Gastrocnemius medialis (tissue), 4 donors: ENCODE measurements around the gene COA8. TPM values are rescaled to one million over a fixed set of nuclear protein-coding genes. Genes with fewer than 3 reads are reported as not detected.
A peak's percentile ranks its signal among the peaks of the same experiment; 100 is the strongest.

ENCODE experiments used
- ATAC-seq, 2 donors: fragments of 150-250 bp; one replicate each; pipeline ENCODE4 v1.9.1; 2016
- DNase-seq, 2 donors: peaks; one replicate each; pipeline ENCODE4 v3.0.0-alpha.2; 2019
- H3K27ac ChIP-seq, 4 donors: fragments of 200-600 bp; sonication (generic); 1 replicate in 1 of 4; 2 replicates in 3 of 4; pipeline ENCODE4 v1.5.1; 2016 to 2018; ENCODE audit warnings: mild to moderate bottlenecking in 2 of 4, moderate library complexity in 1 of 4
- H3K27me3 ChIP-seq, 3 donors: fragments of 200-600 bp; sonication (generic) in 2 of 3; 1 replicate in 1 of 3; 2 replicates in 2 of 3; pipeline versions ENCODE4 v1.5.1 to v1.6.0; 2016 to 2019; ENCODE audit warnings: mild to moderate bottlenecking in 1 of 3, moderate library complexity in 1 of 3
- H3K36me3 ChIP-seq, 2 donors: fragments of 200-600 bp; sonication (generic) in 1 of 2; one replicate each; pipeline ENCODE4 v1.5.1; 2017 to 2018
- H3K4me1 ChIP-seq, 2 donors: fragments of 200-600 bp; sonication (generic) in 1 of 2; one replicate each; pipeline ENCODE4 v1.5.1; 2016 to 2017; ENCODE audit warnings: mild to moderate bottlenecking in 2 of 2
- H3K4me3 ChIP-seq, 4 donors: fragments of 200-600 bp; sonication (generic) in 3 of 4; 1 replicate in 1 of 4; 2 replicates in 3 of 4; pipeline ENCODE4 v1.5.1; 2016 to 2019; ENCODE audit warnings: mild to moderate bottlenecking in 2 of 4
- H3K9me3 ChIP-seq, 3 donors: fragments of 200-600 bp; sonication (generic) in 2 of 3; 1 replicate in 1 of 3; 2 replicates in 2 of 3; pipeline ENCODE4 v1.5.1; 2016 to 2019
- POLR2A ChIP-seq, 2 donors: fragments of 450-650 bp; IDR thresholded peaks; one replicate each; pipeline ENCODE4 v1.6.1; 2017; ENCODE audit warnings: antibody characterized with exemption in 2 of 2, mild to moderate bottlenecking in 2 of 2, moderate library complexity in 2 of 2
- in situ Hi-C, 4 donors: fragments of 200-750 bp; cut with MboI; loops; one replicate each; pipeline versions ENCODE4 v1.15.0 to v1.8.0; 2017; ENCODE audit warnings: low sequenced_read_pairs in 4 of 4
- intact Hi-C: fragments of 100-400 bp; cut with DNase I; formaldehyde crosslinking; loops from one replicate; pipeline ENCODE4 v1.15.1; 2023; ENCODE audit warnings: low total_unique reads
- total RNA-seq, 4 donors: library from RNA; depleted of rRNA; stranded (reverse); fragments of >200 nt; gene quantifications; one replicate each; pipeline versions ENCODE4 v1.1.0 to v1.2.3, GENCODE V29; 2016
- TF ChIP-seq, protein P1 (sequence below), 5 experiments: fragments of 450-650 bp in 3 of 5; fragments of 200-600 bp in 2 of 5; sonication (generic) in 2 of 5; IDR thresholded peaks in 4 of 5; conservative IDR thresholded peaks in 1 of 5; 1 replicate in 4 of 5; 2 replicates in 1 of 5; pipeline ENCODE4 v1.5.1; 2016 to 2019; ENCODE audit warnings: antibody characterized with exemption in 5 of 5, mild to moderate bottlenecking in 3 of 5, moderate library complexity in 3 of 5

COA8 gene
- total RNA-seq, 4 donors from 2014 or later = 56.7 to 111 (median 71.7) TPM

DNA sequence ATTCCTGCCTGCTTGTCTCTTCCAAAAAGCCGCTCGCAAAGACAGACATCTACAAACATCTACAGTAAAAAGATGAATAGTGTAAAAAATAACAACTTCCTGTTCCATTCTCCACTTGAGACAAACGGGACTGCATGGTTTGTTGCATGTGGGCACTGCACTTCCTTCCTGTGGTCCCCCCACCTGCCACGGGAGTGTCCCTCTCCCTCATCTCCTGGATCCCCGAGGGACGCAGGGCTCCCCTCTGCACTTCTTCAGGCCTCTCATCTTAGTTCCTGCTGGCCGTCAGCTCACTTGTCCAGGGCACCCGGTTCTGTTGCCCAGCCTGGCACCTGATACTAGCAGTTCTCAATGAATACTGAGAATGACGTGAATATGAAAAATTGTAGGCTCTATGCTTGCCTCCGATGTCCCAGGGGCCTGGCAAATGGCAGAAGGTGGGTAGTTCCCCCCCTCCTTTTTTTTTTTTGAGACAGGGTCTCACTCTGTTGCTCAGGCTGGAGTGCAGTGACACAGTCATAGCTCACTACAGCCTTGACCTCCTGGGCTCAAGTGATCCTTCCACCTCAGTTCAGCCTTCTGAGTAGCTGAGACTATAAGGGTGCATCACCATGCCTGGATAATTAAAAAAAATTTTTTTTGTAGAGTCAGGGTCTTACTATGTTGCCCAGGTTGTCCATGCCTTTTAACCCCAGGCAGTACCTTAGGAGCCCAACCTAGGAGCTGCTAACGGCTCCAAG, 62.8 kb downstream of the COA8 start:
- TF ChIP-seq, protein P1, sequence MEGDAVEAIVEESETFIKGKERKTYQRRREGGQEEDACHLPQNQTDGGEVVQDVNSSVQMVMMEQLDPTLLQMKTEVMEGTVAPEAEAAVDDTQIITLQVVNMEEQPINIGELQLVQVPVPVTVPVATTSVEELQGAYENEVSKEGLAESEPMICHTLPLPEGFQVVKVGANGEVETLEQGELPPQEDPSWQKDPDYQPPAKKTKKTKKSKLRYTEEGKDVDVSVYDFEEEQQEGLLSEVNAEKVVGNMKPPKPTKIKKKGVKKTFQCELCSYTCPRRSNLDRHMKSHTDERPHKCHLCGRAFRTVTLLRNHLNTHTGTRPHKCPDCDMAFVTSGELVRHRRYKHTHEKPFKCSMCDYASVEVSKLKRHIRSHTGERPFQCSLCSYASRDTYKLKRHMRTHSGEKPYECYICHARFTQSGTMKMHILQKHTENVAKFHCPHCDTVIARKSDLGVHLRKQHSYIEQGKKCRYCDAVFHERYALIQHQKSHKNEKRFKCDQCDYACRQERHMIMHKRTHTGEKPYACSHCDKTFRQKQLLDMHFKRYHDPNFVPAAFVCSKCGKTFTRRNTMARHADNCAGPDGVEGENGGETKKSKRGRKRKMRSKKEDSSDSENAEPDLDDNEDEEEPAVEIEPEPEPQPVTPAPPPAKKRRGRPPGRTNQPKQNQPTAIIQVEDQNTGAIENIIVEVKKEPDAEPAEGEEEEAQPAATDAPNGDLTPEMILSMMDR (IDR thresholded peaks at IDR 0.05 in 4 of 5, conservative IDR thresholded peaks at IDR 0.05 in 1 of 5) = no peak
- TF ChIP-seq POLR2A (IDR thresholded peaks at IDR 0.05) = no peak
- Histone ChIP-seq H3K27me3 (no peaks in the 10 kb centered on the region), H3K4me1 (peaks cover 25 to 33% of the 10 kb centered on the region in 2 donors), H3K9me3 (no peaks in the 10 kb centered on the region), H3K4me3 (no peak overlapping the region), H3K27ac (peak overlapping the region; percentile 56 to 63 (median 60)), H3K36me3 (no peaks in the 10 kb centered on the region)
- intact Hi-C loops = loop anchor here (5.0 kb wide), 1 partner anchor 238 kb away; the partner anchor contains the start of gene MARK3
- in situ Hi-C loops = no loop called here
- ATAC-seq (no peak), DNase-seq (no peak)

DNA sequence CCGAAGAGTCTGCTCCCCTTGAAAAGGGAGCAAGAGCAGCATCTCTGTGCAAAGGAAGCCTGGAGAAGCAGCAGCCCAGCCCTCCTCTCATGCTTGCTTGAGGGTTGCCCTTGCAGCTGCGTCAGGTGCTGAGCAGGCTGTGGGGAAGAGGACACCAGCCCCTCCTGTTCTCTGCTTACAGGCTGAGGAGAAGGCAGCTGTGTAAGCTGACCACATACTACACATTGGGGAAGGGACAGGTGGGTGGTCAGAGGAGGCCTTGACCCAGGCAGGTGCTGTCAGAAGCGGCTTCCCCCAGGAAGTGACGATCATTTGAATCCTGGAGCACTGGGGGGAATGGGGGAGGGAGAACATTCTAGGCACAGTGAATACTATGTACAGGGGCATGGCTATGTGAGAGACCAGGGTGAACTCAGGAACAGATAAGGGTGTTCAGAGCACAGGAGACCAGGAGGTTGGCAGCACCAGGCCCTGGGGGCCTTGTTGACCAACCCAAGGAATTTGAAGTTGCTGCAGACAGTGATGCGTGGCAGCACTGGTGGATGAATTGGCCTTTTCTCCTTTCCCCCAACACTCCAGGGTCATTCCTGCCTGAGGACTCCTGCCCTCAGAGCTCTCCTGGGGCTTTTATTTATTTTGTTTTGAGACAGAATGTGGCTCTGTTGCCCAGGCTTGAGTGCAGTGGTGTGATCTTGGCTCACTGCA, 63.5 kb downstream of the COA8 start:
- no peak for ATAC-seq
- no peaks in the 10 kb centered on the region for H3K27me3 ChIP-seq
- peak overlapping the region in 1 of 4 donors; percentile 99 for H3K27ac ChIP-seq
- H3K36me3 ChIP-seq = no peaks in the 10 kb centered on the region
- H3K4me1 ChIP-seq = peaks cover 33 to 38% of the 10 kb centered on the region in 2 donors
- TF ChIP-seq, protein P1 (IDR thresholded peaks at IDR 0.05 in 4 of 5, conservative IDR thresholded peaks at IDR 0.05 in 1 of 5) = no peak
- in situ Hi-C loops (no loop called here), intact Hi-C loops (loop anchor here (5.0 kb wide), 1 partner anchor 239 kb away; the partner anchor contains the start of gene MARK3)
- no peak overlapping the region for H3K4me3 ChIP-seq
- no peak for DNase-seq
- H3K9me3 ChIP-seq = no peaks in the 10 kb centered on the region

DNA sequence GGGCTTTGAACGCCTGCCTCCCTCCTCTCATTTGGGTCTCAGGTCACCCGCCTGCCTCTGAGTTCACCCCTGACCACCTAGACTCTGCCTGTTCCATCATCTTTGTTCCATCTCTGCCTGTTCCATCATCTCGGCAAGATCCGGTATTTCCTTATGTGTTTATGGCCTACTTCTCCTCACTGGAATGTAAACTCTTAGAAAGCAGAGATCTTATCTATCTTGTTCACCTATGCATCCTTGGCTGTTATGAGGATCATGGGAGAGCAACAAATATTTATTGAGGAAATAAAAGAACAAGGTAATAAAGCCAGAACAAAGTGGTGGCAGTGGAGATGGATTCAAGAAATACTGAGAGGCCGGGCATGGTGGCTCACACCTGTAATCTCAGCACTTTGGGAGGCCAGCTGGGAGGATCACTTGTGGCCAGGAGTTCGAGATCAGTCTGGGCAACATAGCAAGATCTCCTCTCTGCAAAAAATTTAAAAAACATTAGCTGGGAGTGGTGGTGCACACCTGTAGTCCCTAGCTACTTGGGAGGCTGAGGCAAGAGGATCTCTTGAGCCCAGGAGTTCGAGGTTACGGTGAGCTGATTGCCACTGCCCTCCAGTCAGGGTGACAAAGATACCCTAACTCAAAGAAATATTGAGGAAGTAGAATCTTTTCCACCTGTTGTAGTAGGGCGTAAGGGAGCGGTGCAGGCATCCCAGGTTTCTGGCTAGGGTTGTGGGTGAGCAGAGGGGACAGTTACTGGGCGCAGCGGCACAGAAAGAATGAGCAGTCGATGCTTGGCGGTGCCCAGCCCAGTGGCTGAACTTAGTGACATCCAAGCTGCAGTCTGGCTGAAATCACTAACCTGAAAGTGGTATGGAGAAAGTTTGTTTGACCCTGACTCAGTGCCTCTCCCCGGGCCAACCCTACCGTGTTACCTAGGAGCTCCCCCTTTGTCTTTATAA, 64.6 kb downstream of the COA8 start:
- in situ Hi-C loops (no loop called here), intact Hi-C loops (loop anchor here (2.0 to 5.0 kb wide), 2 partner anchors 65 to 240 kb away; partner anchors contain the start of genes BAG5, COA8 and MARK3)

More for the DNA sequence above, 64.6 kb downstream of the COA8 start:
- Histone ChIP-seq H3K36me3 (no peaks in the 10 kb centered on the region), H3K4me3 (peak overlapping the region in 2 of 4 donors; percentile 80 to 97), H3K27ac (peak overlapping the region; percentile 96 to 100 (median 98)), H3K27me3 (no peaks in the 10 kb centered on the region), H3K4me1 (peaks cover 41 to 42% of the 10 kb centered on the region in 2 donors), H3K9me3 (no peaks in the 10 kb centered on the region)
- no peak for TF ChIP-seq POLR2A (IDR thresholded peaks at IDR 0.05)
- TF ChIP-seq, protein P1 (IDR thresholded peaks at IDR 0.05 in 4 of 5, conservative IDR thresholded peaks at IDR 0.05 in 1 of 5) = no peak
- no peak for ATAC-seq
- DNase-seq = no peak
